ENCODE measurements around the gene BIRC6.

DNA sequence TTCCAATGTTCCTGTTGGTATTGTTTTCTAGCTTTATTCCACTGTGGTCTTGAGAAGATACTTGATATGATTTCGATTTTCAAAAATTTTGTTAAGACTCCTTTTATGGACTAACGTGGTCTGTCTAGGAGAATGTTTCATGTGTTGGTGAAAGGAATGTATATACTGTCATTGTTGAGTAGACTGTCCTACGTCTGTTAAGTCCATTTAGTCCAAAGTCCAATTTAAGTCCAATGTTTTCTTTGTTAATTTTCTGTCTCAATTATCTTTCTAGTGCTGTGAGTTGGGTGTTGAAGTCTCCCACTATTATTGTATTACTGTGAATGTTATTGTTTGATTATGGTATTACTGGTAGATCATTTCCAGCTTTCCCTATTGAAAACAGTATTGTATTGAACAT lies 215.2 kb downstream of the BIRC6 start:
- TF ChIP-seq, protein P1, sequence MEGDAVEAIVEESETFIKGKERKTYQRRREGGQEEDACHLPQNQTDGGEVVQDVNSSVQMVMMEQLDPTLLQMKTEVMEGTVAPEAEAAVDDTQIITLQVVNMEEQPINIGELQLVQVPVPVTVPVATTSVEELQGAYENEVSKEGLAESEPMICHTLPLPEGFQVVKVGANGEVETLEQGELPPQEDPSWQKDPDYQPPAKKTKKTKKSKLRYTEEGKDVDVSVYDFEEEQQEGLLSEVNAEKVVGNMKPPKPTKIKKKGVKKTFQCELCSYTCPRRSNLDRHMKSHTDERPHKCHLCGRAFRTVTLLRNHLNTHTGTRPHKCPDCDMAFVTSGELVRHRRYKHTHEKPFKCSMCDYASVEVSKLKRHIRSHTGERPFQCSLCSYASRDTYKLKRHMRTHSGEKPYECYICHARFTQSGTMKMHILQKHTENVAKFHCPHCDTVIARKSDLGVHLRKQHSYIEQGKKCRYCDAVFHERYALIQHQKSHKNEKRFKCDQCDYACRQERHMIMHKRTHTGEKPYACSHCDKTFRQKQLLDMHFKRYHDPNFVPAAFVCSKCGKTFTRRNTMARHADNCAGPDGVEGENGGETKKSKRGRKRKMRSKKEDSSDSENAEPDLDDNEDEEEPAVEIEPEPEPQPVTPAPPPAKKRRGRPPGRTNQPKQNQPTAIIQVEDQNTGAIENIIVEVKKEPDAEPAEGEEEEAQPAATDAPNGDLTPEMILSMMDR (IDR thresholded peaks at IDR 0.05; ENCODE audit: low read length), result no peak
- TF ChIP-seq EZH2 (IDR thresholded peaks at IDR 0.05; ENCODE audit: borderline replicate concordance, low read length), result no peak

All from OCI-LY1 (cell line).